SHP77 treated with DMSO at 0.1 percent for 48 hours (cell line): ENCODE results near the gene MEX3A.
A peak's percentile ranks its signal among the peaks of the same experiment; 100 is the strongest.
"Not testable (repeated sequence)": the region's sequence is repeated elsewhere in the genome, so short reads cannot be mapped to it uniquely, and the experiment has no call there.

Experiments
- DNase-seq: peaks from one replicate; lab custom pipeline; 2025; lab: John Stamatoyannopoulos, UW

The MEX3A gene

GRCh38 chr1:156078728-156079127 is 3.5 kb downstream of the MEX3A start:
- no peak for DNase-seq

GRCh38 chr1:156077430-156077760 is 4.9 kb downstream of the MEX3A start:
- DNase-seq: no peak

GRCh38 chr1:156076609-156077429 is 5.4 kb downstream of the MEX3A start:
- no peak for DNase-seq

GRCh38 chr1:156075775-156076204 is 6.5 kb downstream of the MEX3A start:
- DNase-seq: no peak

- DNase-seq: no peak
These were observed 7.1 kb downstream of the MEX3A start for GRCh38 chr1:156075162-156075561.

GRCh38 chr1:156074661-156075060 is 7.6 kb downstream of the MEX3A start:
- no peak for DNase-seq

- no peak for DNase-seq
These were observed 8.5 kb downstream of the MEX3A start for GRCh38 chr1:156073740-156074139.

GRCh38 chr1:156073110-156073687 is 9.1 kb downstream of the MEX3A start:
- DNase-seq: no peak

GRCh38 chr1:156072251-156072650 is 10.0 kb downstream of the MEX3A start:
- no peak for DNase-seq

GRCh38 chr1:156071332-156071816 is 10.9 kb downstream of the MEX3A start:
- DNase-seq: not testable (repeated sequence)

GRCh38 chr1:156070548-156070947 is 11.7 kb downstream of the MEX3A start:
- peak; percentile 45 for DNase-seq

GRCh38 chr1:156069490-156070455 is 12.5 kb downstream of the MEX3A start:
- DNase-seq: no peak

GRCh38 chr1:156067262-156067661 is 15.0 kb downstream of the MEX3A start:
- DNase-seq: no peak

GRCh38 chr1:156065871-156066270 is 16.4 kb downstream of the MEX3A start:
- no peak for DNase-seq

- no peak for DNase-seq
These were observed 17.1 kb downstream of the MEX3A start for GRCh38 chr1:156065212-156065611.

- DNase-seq: no peak
These were observed 17.6 kb downstream of the MEX3A start for GRCh38 chr1:156064615-156065014.

- no peak for DNase-seq
These were observed 18.3 kb downstream of the MEX3A start for GRCh38 chr1:156063997-156064285.

- DNase-seq: no peak
These were observed 20.1 kb downstream of the MEX3A start for GRCh38 chr1:156062189-156062588.

- DNase-seq: no peak
These were observed 21.2 kb downstream of the MEX3A start, which contains the start of gene RAB25 for GRCh38 chr1:156060937-156061636. Gene RAB25 (plus strand): TSS chr1:156061160. CDS start chr1:156061401, 241 bp downstream.

- DNase-seq: no peak
These were observed 25.9 kb downstream of the MEX3A start for GRCh38 chr1:156056326-156056849.

GRCh38 chr1:156055281-156056048 is 26.8 kb downstream of the MEX3A start:
- no peak for DNase-seq
